Body of pancreas (tissue), 4 donors: ENCODE data around the gene ITGA1. TPM values are rescaled to one million over a fixed set of nuclear protein-coding genes. Genes with fewer than 3 reads are reported as not detected.

ENCODE experiments used
- ATAC-seq: fragments of 150-250 bp; one replicate; pipeline ENCODE4 v1.9.1; 2016
- DNase-seq, 4 donors: peaks; one replicate each; pipeline ENCODE4 v3.0.0-alpha.2; 2019
- H3K27ac ChIP-seq, 4 donors: fragments of 200-600 bp; sonication (generic); 1 replicate in 3 of 4; 2 replicates in 1 of 4; pipeline versions ENCODE4 v1.5.1 to v1.6.1; 2016 to 2019; ENCODE audit warnings: mild to moderate bottlenecking in 1 of 4, mixed read lengths in 1 of 4, moderate library complexity in 1 of 4
- H3K27me3 ChIP-seq, 2 donors: fragments of 200-600 bp; sonication (generic); one replicate each; pipeline ENCODE4 v1.6.0; 2016; ENCODE audit warnings: mild to moderate bottlenecking in 1 of 2
- H3K36me3 ChIP-seq, 2 donors: fragments of 200-600 bp; sonication (generic); replicated peaks in 1 of 2; 2 replicates each; pipeline ENCODE4 v1.5.1; 2016; ENCODE audit warnings: low read depth in 2 of 2; ENCODE audit not compliant: insufficient read depth in 1 of 2
- H3K4me1 ChIP-seq: fragments of 200-600 bp; sonication (generic); one replicate; pipeline ENCODE4 v1.6.0; 2016
- H3K4me3 ChIP-seq, 2 donors: fragments of 200-600 bp; sonication (generic); 1 replicate in 1 of 2; 2 replicates in 1 of 2; pipeline ENCODE4 v1.5.1; 2016 to 2019
- H3K9me3 ChIP-seq, 3 donors: fragments of 200-600 bp; sonication (generic); 1 replicate in 2 of 3; 2 replicates in 1 of 3; pipeline ENCODE4 v1.5.1; 2016
- CTCF ChIP-seq, 7 experiments: fragments of 450-650 bp in 4 of 7; fragments of 200-600 bp in 3 of 7; sonication (generic) in 3 of 7; IDR thresholded peaks; one replicate each; pipeline ENCODE4 v1.5.1; 2016 to 2019; ENCODE audit warnings: antibody characterized with exemption in 7 of 7
- POLR2A ChIP-seq, 3 donors: fragments of 450-650 bp; IDR thresholded peaks; one replicate each; pipeline ENCODE4 v1.6.1; 2016; ENCODE audit warnings: antibody characterized with exemption in 3 of 3, mild to moderate bottlenecking in 2 of 3
- WGBS, 2 donors: methylation state at CpG; one replicate each; pipeline ENCODE4 v1.1.5; 2017; 5-methylcytosine and 5-hydroxymethylcytosine counted together
- intact Hi-C: fragments of 100-400 bp; cut with DNase I; formaldehyde crosslinking; loops from one replicate; pipeline ENCODE4 v1.15.1; 2023
- total RNA-seq, 2 donors: library from RNA; depleted of rRNA; stranded (reverse); fragments of >200 nt; gene quantifications; one replicate each; pipeline ENCODE4 v1.1.0, GENCODE V29; 2016

The ITGA1 gene
- total RNA-seq, 2 donors from 2014 or later, result 6.9 to 11.2 TPM

GRCh38 chr5:52903142-52903541 is 115.4 kb downstream of the ITGA1 start:
- Histone ChIP-seq H3K9me3 (no peaks in the 10 kb centered on the region), H3K4me3 (no peak overlapping the region), H3K36me3 (no peaks in the 10 kb centered on the region), H3K27me3 (no peaks in the 10 kb centered on the region), H3K27ac (no peak overlapping the region), H3K4me1 (no peaks in the 10 kb centered on the region)
- DNase-seq (no peak), ATAC-seq (no peak)
- 56 to 60% methylated on average over 2 of the region's 2 CpGs for WGBS, 2 donors
- TF ChIP-seq CTCF (IDR thresholded peaks at IDR 0.05) (no peak), POLR2A (IDR thresholded peaks at IDR 0.05) (no peak)
- intact Hi-C loops, result no loop called here

GRCh38 chr5:52906343-52906742 is 118.6 kb downstream of the ITGA1 start:
- no peak overlapping the region for H3K27ac ChIP-seq
- intact Hi-C loops, result no loop called here
- TF ChIP-seq CTCF (IDR thresholded peaks at IDR 0.05) (no peak), POLR2A (IDR thresholded peaks at IDR 0.05) (no peak)

GRCh38 chr5:52906845-52907244 is 119.1 kb downstream of the ITGA1 start:
- ATAC-seq, result no peak
- H3K36me3 ChIP-seq, result no peaks in the 10 kb centered on the region
- H3K9me3 ChIP-seq, result no peaks in the 10 kb centered on the region
- intact Hi-C loops, result no loop called here
- DNase-seq, result no peak
- H3K27ac ChIP-seq, result no peak overlapping the region
- H3K4me3 ChIP-seq, result no peak overlapping the region
- WGBS, 2 donors, result 78 to 84% methylated on average over 4 of the region's 4 CpGs
- no peaks in the 10 kb centered on the region for H3K4me1 ChIP-seq
- no peaks in the 10 kb centered on the region for H3K27me3 ChIP-seq
- no peak for TF ChIP-seq CTCF (IDR thresholded peaks at IDR 0.05)
- TF ChIP-seq POLR2A (IDR thresholded peaks at IDR 0.05), result no peak

More at GRCh38 chr5:52906343-52906742, 118.6 kb downstream of the ITGA1 start:
- WGBS, 2 donors, result 79 to 82% methylated on average over 1 of the region's 1 CpG
- Histone ChIP-seq H3K36me3 (no peaks in the 10 kb centered on the region), H3K4me1 (no peaks in the 10 kb centered on the region), H3K27me3 (no peaks in the 10 kb centered on the region), H3K9me3 (no peaks in the 10 kb centered on the region), H3K4me3 (no peak overlapping the region)
- no peak for DNase-seq
- ATAC-seq, result no peak

- Histone ChIP-seq H3K27ac (no peak overlapping the region), H3K36me3 (no peaks in the 10 kb centered on the region), H3K27me3 (no peaks in the 10 kb centered on the region), H3K9me3 (no peaks in the 10 kb centered on the region), H3K4me1 (no peaks in the 10 kb centered on the region), H3K4me3 (no peak overlapping the region)
- intact Hi-C loops, result no loop called here
- DNase-seq (no peak), ATAC-seq (no peak)
- WGBS, 2 donors, result 7 to 10% methylated on average over 1 of the region's 1 CpG
- no peak for TF ChIP-seq CTCF (IDR thresholded peaks at IDR 0.05)
- no peak for TF ChIP-seq POLR2A (IDR thresholded peaks at IDR 0.05)
Observed at GRCh38 chr5:52909192-52909591, 121.5 kb downstream of the ITGA1 start.

- Histone ChIP-seq H3K27ac (no peak overlapping the region), H3K9me3 (no peaks in the 10 kb centered on the region), H3K4me1 (no peaks in the 10 kb centered on the region), H3K36me3 (no peaks in the 10 kb centered on the region), H3K4me3 (no peak overlapping the region), H3K27me3 (no peaks in the 10 kb centered on the region)
- TF ChIP-seq POLR2A (IDR thresholded peaks at IDR 0.05) (no peak), CTCF (IDR thresholded peaks at IDR 0.05) (no peak)
- WGBS, 2 donors, result 53 to 56% methylated on average over 8 of the region's 8 CpGs
- intact Hi-C loops, result loop anchor here (10.0 kb wide), 1 partner anchor 125 kb away; the partner anchor contains the start of genes ITGA1 and PELO
- ATAC-seq, result no peak
- DNase-seq, result no peak
Observed at GRCh38 chr5:52910071-52910470, 122.4 kb downstream of the ITGA1 start.
